ENCODE data around the gene IFTAP.

DNA sequence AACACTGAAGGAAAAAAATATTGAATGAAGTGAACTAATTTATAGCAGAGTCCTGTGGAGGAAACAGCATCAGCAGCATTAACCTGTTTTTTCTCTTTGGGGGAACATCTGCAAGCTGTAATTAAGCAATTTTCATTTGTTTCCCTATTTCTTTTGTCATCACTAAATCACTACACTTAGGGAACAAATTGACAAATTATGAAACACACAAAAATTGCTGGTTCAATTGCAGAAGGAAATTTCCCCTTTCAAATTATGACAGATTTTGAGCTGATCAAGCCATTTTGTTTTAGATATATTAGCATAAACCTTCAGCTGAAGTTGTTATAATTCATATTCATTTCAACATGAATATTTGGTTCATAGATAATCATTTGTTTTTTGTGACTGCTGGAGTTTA is 25.9 kb downstream of the IFTAP start:
- no peak for TF ChIP-seq POLR2A (IDR thresholded peaks at IDR 0.05)
- TF ChIP-seq, protein P1, sequence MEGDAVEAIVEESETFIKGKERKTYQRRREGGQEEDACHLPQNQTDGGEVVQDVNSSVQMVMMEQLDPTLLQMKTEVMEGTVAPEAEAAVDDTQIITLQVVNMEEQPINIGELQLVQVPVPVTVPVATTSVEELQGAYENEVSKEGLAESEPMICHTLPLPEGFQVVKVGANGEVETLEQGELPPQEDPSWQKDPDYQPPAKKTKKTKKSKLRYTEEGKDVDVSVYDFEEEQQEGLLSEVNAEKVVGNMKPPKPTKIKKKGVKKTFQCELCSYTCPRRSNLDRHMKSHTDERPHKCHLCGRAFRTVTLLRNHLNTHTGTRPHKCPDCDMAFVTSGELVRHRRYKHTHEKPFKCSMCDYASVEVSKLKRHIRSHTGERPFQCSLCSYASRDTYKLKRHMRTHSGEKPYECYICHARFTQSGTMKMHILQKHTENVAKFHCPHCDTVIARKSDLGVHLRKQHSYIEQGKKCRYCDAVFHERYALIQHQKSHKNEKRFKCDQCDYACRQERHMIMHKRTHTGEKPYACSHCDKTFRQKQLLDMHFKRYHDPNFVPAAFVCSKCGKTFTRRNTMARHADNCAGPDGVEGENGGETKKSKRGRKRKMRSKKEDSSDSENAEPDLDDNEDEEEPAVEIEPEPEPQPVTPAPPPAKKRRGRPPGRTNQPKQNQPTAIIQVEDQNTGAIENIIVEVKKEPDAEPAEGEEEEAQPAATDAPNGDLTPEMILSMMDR (IDR thresholded peaks at IDR 0.05), result no peak
